Psoas muscle (tissue), 8 donors: Measurements from ENCODE around the gene SLC7A6. TPM values are rescaled to one million over a fixed set of nuclear protein-coding genes. Genes with fewer than 3 reads are reported as not detected.

Experiments used
- ATAC-seq, 4 donors: fragments of 200-7000 bp; cut with Tn5 transposase; one replicate each; pipeline ENCODE4 v1.9.1; 2020; ENCODE audit warnings: moderate library complexity in 3 of 4, mild to moderate bottlenecking in 2 of 4
- DNase-seq, 2 donors: peaks; one replicate each; pipeline ENCODE4 v3.0.0-alpha.2; 2020
- H3K27ac ChIP-seq: fragments of 200-600 bp; one replicate; pipeline ENCODE4 v1.8.0; 2022
- H3K27me3 ChIP-seq, 3 donors: fragments of 200-600 bp in 1 of 3; one replicate each; pipeline versions ENCODE4 v1.6.1 to v1.8.0; 2013 to 2022; ENCODE audit warnings: low read length in 2 of 3, mild to moderate bottlenecking in 2 of 3, moderate library complexity in 1 of 3; ENCODE audit not compliant: insufficient read depth in 3 of 3
- H3K36me3 ChIP-seq, 2 donors: fragments of 200-600 bp in 1 of 2; one replicate each; pipeline versions ENCODE4 v1.6.1 to v1.8.0; 2013 to 2022; ENCODE audit warnings: low read depth in 1 of 2, mild to moderate bottlenecking in 1 of 2, moderate library complexity in 1 of 2; ENCODE audit not compliant: insufficient read depth in 1 of 2
- H3K4me1 ChIP-seq: fragments of 200-600 bp; one replicate; pipeline ENCODE4 v1.8.0; 2022
- H3K4me3 ChIP-seq: fragments of 200-600 bp; one replicate; pipeline ENCODE4 v1.8.0; 2022; ENCODE audit warnings: mild to moderate bottlenecking
- H3K9me3 ChIP-seq: fragments of 200-600 bp; one replicate; pipeline ENCODE4 v1.8.0; 2022
- CTCF ChIP-seq: fragments of 200-600 bp; IDR thresholded peaks from one replicate; pipeline ENCODE4 v1.8.0; 2022; ENCODE audit warnings: antibody characterized with exemption
- WGBS, 3 donors: extraction: QIAGEN DNeasy Blood & Tissue Kit; methylation state at CpG; one replicate each; pipeline versions ENCODE4 v1.1.6 to v1.1.7; 2013; 5-methylcytosine and 5-hydroxymethylcytosine counted together
- intact Hi-C, 2 donors: fragments of 100-400 bp; cut with DNase I; formaldehyde crosslinking; loops; one replicate each; pipeline versions ENCODE4 v1.11.0 to v1.14.2; 2022
- polyA plus RNA-seq, 3 donors: library from polyadenylated mRNA; stranded (reverse); fragments of 200-250 nt; gene quantifications; one replicate each; pipeline ENCODE4 v1.2.3, GENCODE V29; 2013
- total RNA-seq, 4 donors: library from RNA; stranded (reverse); fragmentation: NEBNext Ultra II Directional in 2 of 4; extraction: Animal tissue kit (Norgen Biotek cat#: 25700) in 2 of 4; gene quantifications; one replicate each; pipeline versions ENCODE4 v1.2.1 to v1.2.4, GENCODE V29; 2021 to 2023
- donor health status: healthy with polysubstance abuse.
- donor health status: DM: no; HTN: no; CAD: no; lungs with moderate emphysema.
- donor health status: Bipolar disorder and iron deficiency.
- donor health status: healthy.
- donor health status: DM: yes; HTN: yes; CAD: no.
- donor health status: DM: no; HTN: no; CAD: no.
- donor health status: DM: no; HTN: no; CAD: no.
- donor health status: DM: yes; HTN: yes; CAD: no.

SLC7A6 gene
- total and polyA plus RNA-seq, 7 donors = 9.2 to 217 (median 48.7) TPM

DNA sequence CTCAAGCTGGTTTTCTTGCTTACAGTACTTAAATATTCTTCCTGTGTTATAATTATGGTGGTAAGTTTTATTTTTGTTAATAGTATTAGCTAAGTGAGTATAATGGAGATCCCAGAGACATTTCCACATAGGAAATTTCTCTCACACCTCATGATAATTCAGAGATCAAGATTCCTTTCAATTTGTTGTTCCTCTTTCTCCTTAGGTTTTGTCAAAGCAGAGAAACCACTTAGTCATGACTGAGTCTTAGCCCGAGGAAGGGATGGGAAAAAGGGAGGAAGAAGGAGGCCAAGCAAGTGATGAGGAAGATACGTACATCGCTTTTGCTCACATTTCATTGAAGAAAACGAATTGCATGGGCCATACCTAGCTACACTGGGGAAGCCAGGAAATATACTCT is 46.8 kb upstream of the SLC7A6 start:
- Histone ChIP-seq H3K4me3 (no peak overlapping the region), H3K36me3 (peaks cover 2 to 25% of the 10 kb centered on the region in 2 donors), H3K4me1 (peaks cover 10% of the 10 kb centered on the region), H3K9me3 (no peaks in the 10 kb centered on the region), H3K27me3 (no peaks in the 10 kb centered on the region), H3K27ac (no peak overlapping the region)
- no peak for TF ChIP-seq CTCF
- intact Hi-C loops = no loop called here
- no peak for ATAC-seq
- 88 to 92% (median 91%) methylated on average over 4 of the region's 4 CpGs for whole genome bisulfite sequencing, 3 donors
- no peak for DNase-seq

DNA sequence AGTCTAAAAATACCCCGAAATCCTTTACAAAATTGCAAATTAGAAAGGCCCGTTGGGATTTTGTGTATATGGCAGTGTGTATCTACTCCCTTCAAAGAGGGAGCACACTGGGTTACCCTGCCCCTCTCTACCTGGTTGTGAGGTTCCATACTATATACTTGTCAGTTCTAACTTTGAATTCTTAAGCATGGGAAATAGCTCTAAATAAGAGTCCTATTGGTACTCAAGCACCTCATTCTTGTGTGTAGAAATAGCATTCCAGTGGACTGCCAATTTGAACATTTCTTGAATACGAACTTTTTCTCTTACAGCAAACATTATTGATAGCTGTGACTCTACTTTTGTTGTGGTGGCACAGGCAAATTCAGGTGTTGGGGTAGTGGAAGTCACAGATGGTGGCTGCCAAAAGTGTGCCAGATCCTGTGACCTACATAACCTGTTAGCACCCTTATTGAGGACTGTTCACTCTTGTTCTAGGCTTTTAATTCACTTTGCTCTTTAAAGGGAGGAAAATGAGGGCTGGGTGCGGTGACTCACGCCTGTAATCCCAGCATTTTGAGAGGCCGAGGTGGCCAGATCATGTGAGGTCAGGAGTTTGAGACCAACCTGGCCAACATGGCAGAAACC is 44.5 kb upstream of the SLC7A6 start:
- no peaks in the 10 kb centered on the region for H3K9me3 ChIP-seq
- ATAC-seq (no peak), DNase-seq (no peak)
- intact Hi-C loops = no loop called here
- TF ChIP-seq CTCF = no peak
- H3K4me3 ChIP-seq = no peak overlapping the region
- peaks cover 2 to 30% of the 10 kb centered on the region in 2 donors for H3K36me3 ChIP-seq
- WGBS, 3 donors = 90% methylated on average over 6 of the region's 6 CpGs
- peak overlapping the region; percentile 28 for H3K27ac ChIP-seq
- peaks cover 4% of the 10 kb centered on the region for H3K4me1 ChIP-seq
- no peaks in the 10 kb centered on the region for H3K27me3 ChIP-seq

DNA sequence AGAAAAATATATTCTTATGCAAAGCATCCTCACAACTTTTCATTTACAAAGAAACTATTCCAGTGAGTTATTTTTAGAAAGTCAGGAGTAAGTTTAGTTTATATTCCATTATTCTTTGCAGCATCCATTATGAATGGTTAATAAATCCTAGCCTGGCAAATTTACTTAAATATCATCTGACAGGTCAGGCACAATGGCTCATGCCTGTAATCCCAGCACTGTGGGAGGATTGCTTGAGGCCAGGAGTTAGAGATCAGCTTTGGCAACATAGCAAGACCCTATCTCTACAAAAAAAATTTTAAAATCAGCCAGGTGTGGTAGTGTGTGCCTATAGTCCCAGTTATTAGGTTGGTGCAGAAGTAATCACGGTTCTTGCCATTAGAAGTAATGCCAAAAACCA is 41.3 kb upstream of the SLC7A6 start:
- Histone ChIP-seq H3K4me3 (no peak overlapping the region), H3K27ac (peak overlapping the region; percentile 20), H3K36me3 (peaks cover 4 to 32% of the 10 kb centered on the region in 2 donors), H3K4me1 (peaks cover 24% of the 10 kb centered on the region), H3K27me3 (no peaks in the 10 kb centered on the region), H3K9me3 (no peaks in the 10 kb centered on the region)
- ATAC-seq (no peak), DNase-seq (no peak)
- TF ChIP-seq CTCF = no peak
- WGBS, 3 donors = 90 to 93% (median 90%) methylated on average over 1 of the region's 1 CpG
- intact Hi-C loops = no loop called here

- intact Hi-C loops = loop anchor here (5.0 kb wide), 3 partner anchors 129 to 154 kb away; no protein-coding TSS in a partner anchor
- peaks cover 2 to 40% of the 10 kb centered on the region in 2 donors for H3K36me3 ChIP-seq
Measured at GRCh38 chr16:68226116-68226515, 38.2 kb upstream of the SLC7A6 start.

More at GRCh38 chr16:68226116-68226515, 38.2 kb upstream of the SLC7A6 start:
- Histone ChIP-seq H3K9me3 (no peaks in the 10 kb centered on the region), H3K4me3 (no peak overlapping the region), H3K27me3 (no peaks in the 10 kb centered on the region), H3K4me1 (peaks cover 32% of the 10 kb centered on the region), H3K27ac (peak overlapping the region; percentile 80)
- TF ChIP-seq CTCF = no peak
- no peak for ATAC-seq
- no peak for DNase-seq
- WGBS, 3 donors = 72 to 85% (median 82%) methylated on average over 4 of the region's 4 CpGs
